Kidney glomerular epithelial cell (primary cell): ENCODE data around the gene LY6G6C.

ENCODE experiments used
- DNase-seq: peaks from one replicate; lab custom pipeline; 2025; lab: John Stamatoyannopoulos, UW

Gene LY6G6C

DNA sequence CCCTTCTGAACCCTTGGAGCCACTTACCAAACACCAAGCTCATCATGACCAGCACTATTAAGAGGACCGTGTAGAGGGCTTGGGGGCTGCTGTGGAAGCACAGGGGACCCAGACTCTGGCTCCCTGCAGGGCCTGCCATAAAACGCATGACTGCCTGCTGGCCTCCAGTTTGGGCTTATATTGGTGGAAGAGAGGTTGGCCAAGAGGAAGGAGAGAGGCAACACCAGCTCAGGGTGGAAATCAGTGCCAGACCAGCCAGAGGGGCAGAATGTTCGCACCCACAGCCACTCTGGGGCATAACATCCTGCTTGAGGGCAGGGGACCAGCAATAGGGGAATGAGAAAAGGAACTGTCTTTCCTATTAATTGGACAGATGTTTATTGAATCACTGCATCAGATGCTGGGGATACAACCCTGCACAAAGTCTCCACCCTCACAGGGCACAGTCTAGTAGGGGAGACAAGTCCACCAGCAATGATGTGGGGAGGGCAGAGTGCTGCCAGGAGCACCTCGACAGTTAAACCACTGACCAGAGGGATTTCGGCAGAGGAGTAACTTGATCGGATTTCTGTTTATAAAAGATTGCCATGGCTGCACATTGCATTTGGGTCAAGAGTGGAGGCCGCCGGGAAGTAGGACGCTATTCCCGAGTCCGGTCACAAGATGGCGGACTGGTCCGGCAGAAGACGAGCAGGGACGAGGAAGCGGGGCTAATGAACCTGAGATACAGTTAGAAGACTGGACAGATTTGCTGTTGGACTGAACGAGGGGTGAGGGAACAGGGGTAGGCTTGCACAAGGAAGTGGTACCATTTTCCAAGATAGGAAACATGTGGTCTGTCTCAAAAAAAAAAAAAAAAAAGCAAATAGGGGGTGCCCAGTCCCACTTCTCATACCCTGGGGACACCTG lies 41.1 kb downstream of the LY6G6C start, which contains the start of gene LY6G5C:
Gene LY6G5C (minus strand): TSS at position 842 of the 909 bp plus-strand sequence. CDS start 694 bp downstream, at position 148.
- peak; percentile 76 for DNase-seq

DNA sequence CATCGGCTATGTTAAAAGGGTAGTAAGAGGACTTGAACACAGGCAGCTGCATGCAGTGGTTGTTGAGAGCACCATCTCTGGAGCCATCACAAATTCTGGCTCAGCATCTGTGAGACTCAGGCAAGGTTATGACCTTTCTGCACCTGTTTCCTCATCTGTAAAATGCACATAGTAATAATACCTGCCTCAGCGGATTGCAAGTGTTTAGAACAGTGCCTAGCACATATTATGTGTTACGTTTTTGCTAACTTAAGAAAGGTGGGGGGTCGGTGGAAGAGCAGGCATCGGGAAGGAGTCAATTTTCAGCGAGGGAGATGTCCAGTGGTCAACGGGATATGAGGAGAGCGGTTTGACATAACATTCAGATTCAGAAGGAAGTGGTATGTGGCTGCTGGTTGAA lies 43.6 kb downstream of the LY6G6C start:
- DNase-seq, result no peak

DNA sequence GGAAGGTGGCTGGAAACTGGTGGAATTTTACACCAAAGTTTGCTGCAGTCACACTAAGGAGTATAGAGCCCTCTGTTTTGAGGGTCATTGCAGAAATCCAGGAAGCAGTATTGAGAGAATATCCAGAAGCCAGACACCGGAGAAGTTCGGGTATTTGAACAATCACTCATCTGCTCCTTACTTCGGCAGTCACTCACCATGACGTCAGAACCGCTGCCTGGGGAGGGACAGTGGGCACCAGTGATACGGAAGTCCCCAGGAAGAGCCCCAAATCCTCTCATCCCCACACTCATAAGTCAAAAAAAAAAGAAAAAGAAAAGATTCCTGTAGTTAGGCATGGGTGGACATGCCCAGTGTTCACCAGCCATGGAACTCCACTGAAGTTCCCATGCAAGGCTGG lies 44.6 kb downstream of the LY6G6C start:
- no peak for DNase-seq

DNA sequence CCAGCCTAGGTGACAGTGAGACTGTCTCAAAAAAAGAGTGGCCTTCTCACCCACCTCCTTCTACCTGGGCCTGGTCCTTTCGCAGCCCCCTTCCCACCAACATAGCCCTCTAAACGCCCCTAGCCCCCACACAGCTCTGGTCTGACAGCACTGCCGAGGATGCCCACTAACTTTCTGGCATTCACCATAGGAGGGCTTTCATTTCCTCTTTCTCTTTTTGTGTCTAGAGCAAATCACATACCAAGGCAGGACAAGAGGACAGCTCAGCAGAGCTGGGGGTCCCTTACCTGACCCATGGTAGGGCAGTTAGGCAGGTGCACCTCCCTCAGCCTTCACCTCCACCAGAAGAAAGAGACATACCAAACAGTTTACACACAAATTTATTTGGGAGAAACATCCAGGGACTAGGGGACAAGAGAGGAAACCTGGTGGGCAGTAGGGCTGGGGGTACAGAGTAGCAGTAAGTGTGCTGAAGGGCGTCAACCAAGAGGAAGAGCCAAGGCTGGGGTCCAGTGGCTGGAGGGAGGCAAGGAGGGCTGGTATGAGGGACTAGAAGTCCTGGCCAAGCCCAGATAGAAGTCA lies 45.1 kb downstream of the LY6G6C start:
- no peak for DNase-seq

DNA sequence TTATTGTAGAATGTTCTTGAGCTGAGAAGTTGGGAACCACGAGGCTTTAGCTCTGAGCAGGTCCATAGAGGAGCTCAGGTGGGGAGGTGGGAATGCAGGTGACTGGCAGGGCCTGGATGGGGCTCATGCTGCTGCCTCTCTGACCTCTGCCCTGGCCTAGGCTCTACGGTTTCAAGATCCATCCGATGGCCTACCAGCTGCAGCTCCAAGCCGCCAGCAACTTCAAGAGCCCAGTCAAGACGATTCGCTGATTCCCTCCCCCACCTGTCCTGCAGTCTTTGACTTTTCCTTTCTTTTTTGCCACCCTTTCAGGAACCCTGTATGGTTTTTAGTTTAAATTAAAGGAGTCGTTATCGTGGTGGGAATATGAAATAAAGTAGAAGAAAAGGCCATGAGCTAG lies 51.9 kb downstream of the LY6G6C start, which contains the start of gene LY6G5B:
Gene LY6G5B (plus strand): TSS at position 301 of the 400 bp plus-strand sequence. CDS start 975 bp downstream, outside the sequence.
- DNase-seq, result no peak
